A673 (cell line): ENCODE data around the gene AFG3L2. TPM values are rescaled to one million over a fixed set of nuclear protein-coding genes. Genes with fewer than 3 reads are reported as not detected.

Experiments used
- BruUV-seq: library from RNA; stranded (reverse); fragments of 400-500 nt; replicated peaks from 2 replicates; lab custom pipeline; 2021; lab: Mats Ljungman, UMichigan
- CTCF ChIA-PET: fragments of 300-600 bp; sonication (Branson Sonifier 250); formaldehyde crosslinking; loops from one replicate; lab custom pipeline; 2022; ENCODE audit warnings: antibody characterized with exemption; lab: Charles Lee
- POLR2A ChIA-PET: fragments of 300-600 bp; sonication (Branson Sonifier 250); formaldehyde crosslinking; loops from one replicate; lab custom pipeline; 2022; ENCODE audit warnings: antibody characterized with exemption; ENCODE audit not compliant: low non-redundant PET; lab: Charles Lee
- DNase-seq: peaks from one replicate; pipeline ENCODE4 v3.0.0-alpha.2; 2015; ENCODE audit warnings: low spot score
- H3K27ac ChIP-seq: fragments of 200-600 bp; sonication (generic); 2 replicates; pipeline ENCODE4 v1.5.1; 2016; ENCODE audit warnings: mixed run types, low read depth, mild to moderate bottlenecking, mixed read lengths, antibody characterized with exemption, low read length; ENCODE audit not compliant: poor library complexity, severe bottlenecking
- H3K27me3 ChIP-seq: fragments of 200-600 bp; sonication (generic); replicated peaks from 2 replicates; pipeline ENCODE4 v1.6.1; 2017; ENCODE audit warnings: mixed run types, low read depth, mild to moderate bottlenecking, mixed read lengths, antibody characterized with exemption, low read length; ENCODE audit not compliant: insufficient read depth, poor library complexity
- H3K36me3 ChIP-seq: fragments of 200-600 bp; sonication (generic); 2 replicates; pipeline ENCODE4 v1.6.1; 2016; ENCODE audit warnings: mixed run types, mild to moderate bottlenecking, mixed read lengths, antibody characterized with exemption, low read length; ENCODE audit not compliant: insufficient read depth, poor library complexity, severe bottlenecking
- H3K4me1 ChIP-seq: fragments of 200-600 bp; sonication (generic); 2 replicates; pipeline ENCODE4 v1.6.1; 2017; ENCODE audit warnings: mixed run types, mild to moderate bottlenecking, mixed read lengths, antibody characterized with exemption, low read length; ENCODE audit not compliant: insufficient read depth, poor library complexity, severe bottlenecking
- H3K4me3 ChIP-seq: fragments of 200-600 bp; sonication (generic); 2 replicates; pipeline ENCODE4 v1.5.1; 2016; ENCODE audit warnings: low read depth, mixed run types, mild to moderate bottlenecking, mixed read lengths, low read length; ENCODE audit not compliant: poor library complexity, severe bottlenecking
- H3K9me3 ChIP-seq: fragments of 200-600 bp; sonication (generic); 2 replicates; pipeline ENCODE4 v1.6.1; 2016; ENCODE audit warnings: mixed run types, low read depth, mild to moderate bottlenecking, mixed read lengths, antibody characterized with exemption, low read length; ENCODE audit not compliant: poor library complexity, severe bottlenecking
- CTCF ChIP-seq: fragments of 300-800, 200-600 bp; sonication (generic); conservative IDR thresholded peaks from 2 replicates; pipeline ENCODE4 v1.5.1; 2017; ENCODE audit warnings: low read depth, mild to moderate bottlenecking, antibody characterized with exemption, low read length, moderate library complexity, mixed read lengths
- EZH2 ChIP-seq: fragments of 200-600 bp; sonication (generic); IDR thresholded peaks from 2 replicates; pipeline ENCODE4 v1.6.1; 2017; ENCODE audit warnings: borderline replicate concordance, low read depth, mild to moderate bottlenecking, mixed read lengths, antibody characterized with exemption, low read length; ENCODE audit not compliant: poor library complexity, severe bottlenecking
- intact Hi-C: fragments of 100-400 bp; cut with micrococcal nuclease; formaldehyde crosslinking; loops from one replicate; pipeline ENCODE4 v1.10.0; 2022; ENCODE audit not compliant: unreplicated experiment
- total RNA-seq: library from RNA; stranded (reverse); gene quantifications from 2 replicates; pipeline ENCODE4 v1.2.3, GENCODE V29; 2021

Gene AFG3L2
- total RNA-seq, 1 experiment from 2014 or later: 72.7 TPM

GRCh38 chr18:12408247-12408869 lies 31.3 kb upstream of the AFG3L2 start:
- no TSS peak for BruUV-seq
- peak; percentile 41 for DNase-seq
- peaks cover 8% of the 10 kb centered on the region for H3K27me3 ChIP-seq
- intact Hi-C loops: no loop called here
- ChIA-PET CTCF (no interaction called here), POLR2A (no interaction called here)
- H3K4me1 ChIP-seq: peaks cover 18% of the 10 kb centered on the region
- H3K4me3 ChIP-seq: peak overlapping the region; percentile 52
- H3K9me3 ChIP-seq: no peaks in the 10 kb centered on the region
- H3K27ac ChIP-seq: peak overlapping the region; percentile 83
- peaks cover 7% of the 10 kb centered on the region for H3K36me3 ChIP-seq
- TF ChIP-seq EZH2: no peak
- no peak for TF ChIP-seq CTCF

GRCh38 chr18:12406371-12407111 lies 29.5 kb upstream of the AFG3L2 start:
- BruUV-seq: no TSS peak

GRCh38 chr18:12405066-12405465 lies 28.0 kb upstream of the AFG3L2 start:
- no peak overlapping the region for H3K4me3 ChIP-seq
- H3K9me3 ChIP-seq: no peaks in the 10 kb centered on the region
- H3K27me3 ChIP-seq: peaks cover 8% of the 10 kb centered on the region
- POLR2A ChIA-PET: no interaction called here
- no peak for DNase-seq
- no peaks in the 10 kb centered on the region for H3K36me3 ChIP-seq
- no peak overlapping the region for H3K27ac ChIP-seq
- intact Hi-C loops: no loop called here
- BruUV-seq: no TSS peak
- H3K4me1 ChIP-seq: peaks cover 18% of the 10 kb centered on the region
- CTCF ChIA-PET: no interaction called here
- TF ChIP-seq CTCF: no peak
- TF ChIP-seq EZH2: no peak

More at GRCh38 chr18:12406371-12407111, 29.5 kb upstream of the AFG3L2 start:
- peaks cover 8% of the 10 kb centered on the region for H3K27me3 ChIP-seq
- H3K9me3 ChIP-seq: no peaks in the 10 kb centered on the region
- peaks cover 7% of the 10 kb centered on the region for H3K36me3 ChIP-seq
- no peak for DNase-seq
- TF ChIP-seq EZH2 (no peak), CTCF (no peak)
- ChIA-PET POLR2A (no interaction called here), CTCF (no interaction called here)
- intact Hi-C loops: loop anchor here (2.0 kb wide), 1 partner anchor 30 kb away; the partner anchor contains the start of gene AFG3L2
- H3K4me3 ChIP-seq: no peak overlapping the region
- peaks cover 18% of the 10 kb centered on the region for H3K4me1 ChIP-seq
- H3K27ac ChIP-seq: no peak overlapping the region
